Measurements from ENCODE around the gene TOP3B. TPM values are rescaled to one million over a fixed set of nuclear protein-coding genes. Genes with fewer than 3 reads are reported as not detected.

Gene TOP3B
- polyA plus RNA-seq, 3 donors = 9.0 to 31.9 (median 9.5) TPM

GRCh38 chr22:21942407-21943343 lies 39.9 kb downstream of the TOP3B start:
- Mint-ChIP-seq H3K36me3 (peaks cover 62 to 87% of the 10 kb centered on the region in 2 donors), H3K27ac (peak overlapping the region; percentile 97 to 100 (median 100)), H3K27me3 (ENCODE audit: low read depth in 3 of 3) (peaks cover 0 to 2% (median 0%) of the 10 kb centered on the region in 3 donors), H3K9me3 (peaks cover 0 to 2% (median 0%) of the 10 kb centered on the region in 7 donors), H3K4me3 (peak overlapping the region; percentile 34 to 65), H3K4me1 (peaks cover 80% of the 10 kb centered on the region)
- 8% methylated on average over 16 of the region's 19 CpGs for WGBS (ENCODE audit: insufficient coverage)
- intact Hi-C loops (cut with micrococcal nuclease) = loop anchor here in 1 of 2 donors (5.0 kb wide), 1 partner anchor 85 kb away; no protein-coding TSS in a partner anchor
- Histone ChIP-seq H3K4me3 (replicated peaks in 1 of 3; ENCODE audit: low read depth in 2 of 3, low read length in 3 of 3) (no peak overlapping the region), H2AFZ (ENCODE audit: insufficient read depth, low read depth, low read length, poor library complexity, severe bottlenecking) (no peak overlapping the region), H3K4me1 (ENCODE audit: control insufficient read depth in 1 of 2, insufficient read depth in 2 of 2, low read length in 2 of 2) (peaks cover 75 to 80% of the 10 kb centered on the region in 2 donors), H4K20me1 (ENCODE audit: insufficient read depth, low read length) (peaks cover 8% of the 10 kb centered on the region), H3K9me3 (replicated peaks in 1 of 2; ENCODE audit: control insufficient read depth in 1 of 2, insufficient read depth in 1 of 2, low read length in 2 of 2) (no peaks in the 10 kb centered on the region), H3K36me3 (replicated peaks in 1 of 2; ENCODE audit: control insufficient read depth in 1 of 2, insufficient read depth in 2 of 2, low read length in 2 of 2) (peaks cover 35 to 57% of the 10 kb centered on the region in 2 donors), H3K27ac (ENCODE audit: low read depth in 1 of 2, low read length in 2 of 2) (peak overlapping the region; percentile 96 to 99), H3K79me2 (ENCODE audit: insufficient read depth, low read length) (peaks cover 80% of the 10 kb centered on the region), H3K4me2 (replicated peaks; ENCODE audit: extremely low read depth, low read length, poor library complexity, severe bottlenecking) (peak overlapping the region; percentile 26), H3K27me3 (ENCODE audit: control insufficient read depth in 2 of 2, insufficient read depth in 2 of 2, low read length in 2 of 2) (no peaks in the 10 kb centered on the region), H3K9ac (ENCODE audit: insufficient read depth, low read length, poor library complexity, severe bottlenecking) (peak overlapping the region; percentile 74)
- no peak for TF ChIP-seq CTCF (IDR thresholded peaks at IDR 0.05)
- peak; percentile 84 to 96 (median 91) for DNase-seq

GRCh38 chr22:21941921-21942320 lies 40.7 kb downstream of the TOP3B start:
- Histone ChIP-seq H3K4me3 (replicated peaks in 1 of 3; ENCODE audit: low read depth in 2 of 3, low read length in 3 of 3) (peak overlapping the region in 1 of 3 experiments; percentile 72), H3K79me2 (ENCODE audit: insufficient read depth, low read length) (peaks cover 73% of the 10 kb centered on the region), H2AFZ (ENCODE audit: insufficient read depth, low read depth, low read length, poor library complexity, severe bottlenecking) (no peak overlapping the region), H3K36me3 (replicated peaks in 1 of 2; ENCODE audit: control insufficient read depth in 1 of 2, insufficient read depth in 2 of 2, low read length in 2 of 2) (peaks cover 35 to 52% of the 10 kb centered on the region in 2 donors), H3K9ac (ENCODE audit: insufficient read depth, low read length, poor library complexity, severe bottlenecking) (peak overlapping the region; percentile 74), H3K4me2 (replicated peaks; ENCODE audit: extremely low read depth, low read length, poor library complexity, severe bottlenecking) (peak overlapping the region; percentile 26), H3K27me3 (ENCODE audit: control insufficient read depth in 2 of 2, insufficient read depth in 2 of 2, low read length in 2 of 2) (no peaks in the 10 kb centered on the region), H3K4me1 (ENCODE audit: control insufficient read depth in 1 of 2, insufficient read depth in 2 of 2, low read length in 2 of 2) (peaks cover 76 to 80% of the 10 kb centered on the region in 2 donors), H3K27ac (ENCODE audit: low read depth in 1 of 2, low read length in 2 of 2) (peak overlapping the region; percentile 96 to 99), H4K20me1 (ENCODE audit: insufficient read depth, low read length) (peaks cover 4% of the 10 kb centered on the region), H3K9me3 (replicated peaks in 1 of 2; ENCODE audit: control insufficient read depth in 1 of 2, insufficient read depth in 1 of 2, low read length in 2 of 2) (no peaks in the 10 kb centered on the region)
- Mint-ChIP-seq H3K27me3 (ENCODE audit: low read depth in 3 of 3) (peaks cover 0 to 2% (median 0%) of the 10 kb centered on the region in 3 donors), H3K4me3 (peak overlapping the region; percentile 16 to 65), H3K9me3 (peaks cover 0 to 2% (median 0%) of the 10 kb centered on the region in 7 donors), H3K4me1 (peaks cover 82% of the 10 kb centered on the region), H3K36me3 (peaks cover 57 to 82% of the 10 kb centered on the region in 2 donors), H3K27ac (peak overlapping the region; percentile 97 to 100 (median 100))
- intact Hi-C loops (cut with micrococcal nuclease) = loop anchor here in 1 of 2 donors (5.0 kb wide), 1 partner anchor 85 kb away; no protein-coding TSS in a partner anchor
- no peak for TF ChIP-seq CTCF (IDR thresholded peaks at IDR 0.05)
- no peak for DNase-seq
- 90% methylated on average over 4 of the region's 8 CpGs for WGBS (ENCODE audit: insufficient coverage)
